ENCODE measurements around the gene METTL3.

The METTL3 gene

DNA sequence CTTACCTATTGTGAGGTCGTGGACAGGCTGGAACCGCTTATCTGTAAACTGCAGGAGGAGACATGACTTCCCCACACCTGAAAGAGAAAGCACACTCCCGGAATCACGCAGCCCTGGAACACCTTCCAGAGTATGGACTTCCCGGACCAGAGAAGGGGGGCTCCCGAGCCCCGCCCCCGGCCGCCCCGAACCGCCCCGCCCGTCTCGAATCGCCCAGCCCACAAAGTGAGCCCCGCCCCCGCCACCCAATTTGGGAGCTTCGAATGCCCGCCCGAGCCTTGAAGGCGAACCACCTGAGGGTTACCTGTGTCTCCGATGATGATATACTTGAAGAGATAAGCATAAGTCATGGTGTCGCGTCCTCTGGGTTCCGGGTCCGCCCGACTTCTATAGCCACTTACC is 34.6 kb downstream of the METTL3 start:
- TF ChIP-seq, protein P1, sequence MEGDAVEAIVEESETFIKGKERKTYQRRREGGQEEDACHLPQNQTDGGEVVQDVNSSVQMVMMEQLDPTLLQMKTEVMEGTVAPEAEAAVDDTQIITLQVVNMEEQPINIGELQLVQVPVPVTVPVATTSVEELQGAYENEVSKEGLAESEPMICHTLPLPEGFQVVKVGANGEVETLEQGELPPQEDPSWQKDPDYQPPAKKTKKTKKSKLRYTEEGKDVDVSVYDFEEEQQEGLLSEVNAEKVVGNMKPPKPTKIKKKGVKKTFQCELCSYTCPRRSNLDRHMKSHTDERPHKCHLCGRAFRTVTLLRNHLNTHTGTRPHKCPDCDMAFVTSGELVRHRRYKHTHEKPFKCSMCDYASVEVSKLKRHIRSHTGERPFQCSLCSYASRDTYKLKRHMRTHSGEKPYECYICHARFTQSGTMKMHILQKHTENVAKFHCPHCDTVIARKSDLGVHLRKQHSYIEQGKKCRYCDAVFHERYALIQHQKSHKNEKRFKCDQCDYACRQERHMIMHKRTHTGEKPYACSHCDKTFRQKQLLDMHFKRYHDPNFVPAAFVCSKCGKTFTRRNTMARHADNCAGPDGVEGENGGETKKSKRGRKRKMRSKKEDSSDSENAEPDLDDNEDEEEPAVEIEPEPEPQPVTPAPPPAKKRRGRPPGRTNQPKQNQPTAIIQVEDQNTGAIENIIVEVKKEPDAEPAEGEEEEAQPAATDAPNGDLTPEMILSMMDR (conservative IDR thresholded peaks at IDR 0.05; ENCODE audit: low read depth, low read length) = no peak
- H3K4me3 ChIP-seq (ENCODE audit: low read depth, low read length) = peak overlapping the region; percentile 78
- peak; percentile 70 for DNase-seq (ENCODE audit: low read depth)

- TF ChIP-seq, protein P1 (conservative IDR thresholded peaks at IDR 0.05; ENCODE audit: low read depth, low read length) = no peak
- peak overlapping the region; percentile 78 for H3K4me3 ChIP-seq (ENCODE audit: low read depth, low read length)
- no peak for DNase-seq (ENCODE audit: low read depth)
Observed at GRCh38 chr14:21475767-21476522, 35.2 kb downstream of the METTL3 start.

DNA sequence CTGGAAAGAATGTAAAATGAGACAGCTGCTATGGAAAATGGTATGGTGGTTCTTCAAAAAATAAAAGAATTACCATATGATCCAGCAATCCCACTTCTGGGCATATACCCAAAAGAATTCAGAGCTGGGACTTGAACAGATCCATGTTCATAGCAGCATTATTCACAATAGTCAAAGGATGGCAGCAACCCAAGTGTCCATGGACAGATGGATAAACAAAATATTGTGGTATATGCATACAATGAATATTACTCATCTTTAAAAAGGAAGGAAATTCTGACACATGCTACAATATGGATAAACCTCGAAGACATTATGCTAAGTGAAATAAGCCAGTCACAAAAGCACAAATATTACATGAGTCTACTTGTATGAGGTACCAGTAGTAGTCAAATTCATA is 43.5 kb downstream of the METTL3 start:
- TF ChIP-seq, protein P1 (conservative IDR thresholded peaks at IDR 0.05; ENCODE audit: low read depth, low read length) = no peak
- H3K4me3 ChIP-seq (ENCODE audit: low read depth, low read length) = no peak overlapping the region
- peak; percentile 76 for DNase-seq (ENCODE audit: low read depth)

GRCh38 chr14:21455912-21456667 is 55.0 kb downstream of the METTL3 start, which contains the start of gene CHD8:
TSS of gene CHD8 (minus strand) at chr14:21456123. CDS start at chr14:21431643, 24,480 bp downstream.
- TF ChIP-seq, protein P1 (conservative IDR thresholded peaks at IDR 0.05; ENCODE audit: low read depth, low read length) = peak; percentile 65
- H3K4me3 ChIP-seq (ENCODE audit: low read depth, low read length) = peak within 1 kb of the TSS; percentile 94
- peak; percentile 100 for DNase-seq (ENCODE audit: low read depth)

GRCh38 chr14:21455592-21455911 is 55.6 kb downstream of the METTL3 start:
- TF ChIP-seq, protein P1 (conservative IDR thresholded peaks at IDR 0.05; ENCODE audit: low read depth, low read length) = no peak
- peak overlapping the region; percentile 94 for H3K4me3 ChIP-seq (ENCODE audit: low read depth, low read length)
- DNase-seq (ENCODE audit: low read depth) = peak; percentile 31

DNA sequence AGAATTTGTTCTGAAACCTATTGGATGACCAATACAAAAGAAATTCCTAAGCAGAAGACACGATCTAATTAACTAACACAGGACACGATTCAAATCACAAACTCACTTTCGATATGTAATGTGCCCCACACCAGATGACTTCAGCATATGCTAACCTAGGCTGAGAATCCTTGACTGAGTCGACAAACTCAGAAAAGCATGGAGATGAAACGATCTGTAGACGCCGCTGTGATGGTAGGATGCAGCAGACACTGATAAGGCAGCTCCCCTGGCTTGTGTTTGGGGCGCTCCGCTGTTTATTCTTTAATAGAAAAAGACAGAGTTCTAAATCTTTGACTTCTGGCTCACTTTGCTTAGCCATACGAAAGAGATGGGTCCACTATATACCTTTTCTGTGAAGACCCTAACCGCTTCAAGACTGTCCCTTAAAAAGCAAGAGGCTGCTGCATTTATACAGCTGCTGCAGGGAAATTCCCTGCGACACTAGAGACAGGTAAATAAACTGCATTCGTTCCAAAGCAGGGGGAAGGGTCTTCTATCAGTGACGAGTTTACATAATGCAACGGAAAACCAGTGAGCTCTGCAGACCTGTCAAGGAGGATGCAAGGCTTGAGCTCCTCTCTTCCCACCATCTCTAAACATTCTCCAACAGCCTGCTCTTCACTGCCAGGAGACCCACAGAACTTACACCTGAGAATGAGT is 56.1 kb downstream of the METTL3 start:
- TF ChIP-seq, protein P1 (conservative IDR thresholded peaks at IDR 0.05; ENCODE audit: low read depth, low read length) = no peak
- DNase-seq (ENCODE audit: low read depth) = peak; percentile 16
- peak overlapping the region; percentile 94 for H3K4me3 ChIP-seq (ENCODE audit: low read depth, low read length)
